H9 (cell line): ENCODE data around the gene CNMD. TPM values are rescaled to one million over a fixed set of nuclear protein-coding genes. Genes with fewer than 3 reads are reported as not detected.

ENCODE experiments used
- DNase-seq: peaks from one replicate; pipeline ENCODE4 v3.0.0-alpha.2; 2017
- H2AFZ ChIP-seq: one replicate; pipeline ENCODE4 v1.6.1; 2013; ENCODE audit warnings: mild to moderate bottlenecking, low read length, control low read depth, moderate library complexity
- H2AK5ac ChIP-seq: 2 replicates; pipeline ENCODE4 v1.6.1; 2013; ENCODE audit warnings: low read length, control low read depth, mixed read lengths; ENCODE audit not compliant: insufficient read length
- H2BK120ac ChIP-seq: one replicate; pipeline ENCODE4 v1.6.1; 2013; ENCODE audit warnings: low read depth, mild to moderate bottlenecking, low read length, control low read depth, inconsistent platforms; ENCODE audit not compliant: poor library complexity, severe bottlenecking
- H2BK12ac ChIP-seq: 2 replicates; pipeline ENCODE4 v1.6.1; 2013; ENCODE audit warnings: low read length, control low read depth, mixed read lengths, low read depth; ENCODE audit not compliant: insufficient read length
- H2BK15ac ChIP-seq: 2 replicates; pipeline ENCODE4 v1.6.1; 2013; ENCODE audit warnings: low read depth, low read length, control low read depth
- H2BK20ac ChIP-seq: one replicate; pipeline ENCODE4 v1.6.1; 2013; ENCODE audit warnings: low read depth, mild to moderate bottlenecking, low read length, control low read depth, inconsistent platforms; ENCODE audit not compliant: poor library complexity, severe bottlenecking
- H2BK5ac ChIP-seq: 2 replicates; pipeline ENCODE4 v1.6.1; 2013; ENCODE audit warnings: low read length, control low read depth, mixed read lengths; ENCODE audit not compliant: insufficient read length
- H3K14ac ChIP-seq: 2 replicates; pipeline ENCODE4 v1.6.1; 2013; ENCODE audit warnings: low read length, control low read depth; ENCODE audit not compliant: insufficient read depth
- H3K18ac ChIP-seq: 2 replicates; pipeline ENCODE4 v1.6.1; 2013; ENCODE audit warnings: low read depth, mild to moderate bottlenecking, mixed read lengths, low read length, control low read depth; ENCODE audit not compliant: insufficient read length
- H3K23ac ChIP-seq: 2 replicates; pipeline ENCODE4 v1.6.1; 2013; ENCODE audit warnings: low read length, control low read depth, mixed read lengths, low read depth; ENCODE audit not compliant: insufficient read length
- H3K23me2 ChIP-seq: 2 replicates; pipeline ENCODE4 v1.6.1; 2013; ENCODE audit warnings: low read depth, mild to moderate bottlenecking, mixed read lengths, low read length, control low read depth; ENCODE audit not compliant: insufficient read length, poor library complexity, severe bottlenecking
- H3K27ac ChIP-seq: 2 replicates; pipeline ENCODE4 v1.5.1; 2013; ENCODE audit warnings: low read length, control low read depth, mixed read lengths, low read depth; ENCODE audit not compliant: insufficient read length
- H3K27me3 ChIP-seq: 2 replicates; pipeline ENCODE4 v1.6.1; 2013; ENCODE audit warnings: low read length, control low read depth, inconsistent platforms; ENCODE audit not compliant: insufficient read depth
- H3K4ac ChIP-seq: 2 replicates; pipeline ENCODE4 v1.6.1; 2013; ENCODE audit warnings: low read depth, mild to moderate bottlenecking, control low read depth, inconsistent platforms, low read length, moderate library complexity
- H3K4me1 ChIP-seq: 2 replicates; pipeline ENCODE4 v1.6.1; 2013; ENCODE audit warnings: low read length, control low read depth, inconsistent platforms; ENCODE audit not compliant: insufficient read depth
- H3K4me2 ChIP-seq: 2 replicates; pipeline ENCODE4 v1.6.1; 2013; ENCODE audit warnings: low read length, control low read depth, mixed read lengths; ENCODE audit not compliant: insufficient read length, insufficient read depth
- H3K56ac ChIP-seq: 2 replicates; pipeline ENCODE4 v1.6.1; 2013; ENCODE audit warnings: low read depth, mild to moderate bottlenecking, mixed read lengths, low read length, control low read depth; ENCODE audit not compliant: insufficient read length
- H3K79me1 ChIP-seq: 2 replicates; pipeline ENCODE4 v1.6.1; 2013; ENCODE audit warnings: low read depth, mild to moderate bottlenecking, moderate library complexity, low read length, control low read depth, inconsistent platforms; ENCODE audit not compliant: insufficient read depth, poor library complexity, severe bottlenecking
- H3K79me2 ChIP-seq: 2 replicates; pipeline ENCODE4 v1.6.1; 2013; ENCODE audit warnings: low read length, control low read depth, inconsistent platforms; ENCODE audit not compliant: insufficient read depth
- H3K9ac ChIP-seq: 2 replicates; pipeline ENCODE4 v1.6.1; 2013; ENCODE audit warnings: low read length, control low read depth, mixed read lengths; ENCODE audit not compliant: insufficient read length; ENCODE audit errors: extremely low read depth
- H3K9me3 ChIP-seq: one replicate; pipeline ENCODE4 v1.6.1; 2013; ENCODE audit warnings: low read depth, low read length, inconsistent platforms; ENCODE audit not compliant: control insufficient read depth
- H3T11ph ChIP-seq: one replicate; pipeline ENCODE4 v1.6.1; 2013; ENCODE audit warnings: mild to moderate bottlenecking, low read length, control low read depth, inconsistent platforms
- H4K20me1 ChIP-seq: one replicate; pipeline ENCODE4 v1.6.1; 2013; ENCODE audit not compliant: control insufficient read depth, insufficient read length, insufficient read depth
- H4K5ac ChIP-seq: 2 replicates; pipeline ENCODE4 v1.6.1; 2013; ENCODE audit warnings: low read depth, mild to moderate bottlenecking, mixed read lengths, low read length, control low read depth; ENCODE audit not compliant: insufficient read length
- H4K8ac ChIP-seq: replicated peaks from 2 replicates; pipeline ENCODE4 v1.6.1; 2013; ENCODE audit warnings: low read length, control low read depth, mixed read lengths, low read depth; ENCODE audit not compliant: insufficient read length
- H4K91ac ChIP-seq: 2 replicates; pipeline ENCODE4 v1.6.1; 2013; ENCODE audit warnings: low read depth, mild to moderate bottlenecking, moderate library complexity, mixed read lengths, low read length, control low read depth; ENCODE audit not compliant: insufficient read length
- H3K27ac Mint-ChIP-seq, 3 experiments: 2 replicates in 2 of 3; 3 replicates in 1 of 3; pipeline ENCODE4 v1.8.0; 2020 to 2021; ENCODE audit warnings: mixed read lengths in 3 of 3, mild to moderate bottlenecking in 1 of 3, moderate library complexity in 1 of 3
- H3K27me3 Mint-ChIP-seq: 2 replicates; pipeline ENCODE4 v1.8.0; 2021; ENCODE audit warnings: low read depth, mild to moderate bottlenecking, moderate library complexity, mixed read lengths
- H3K36me3 Mint-ChIP-seq, 3 experiments: 2 replicates in 2 of 3; 3 replicates in 1 of 3; pipeline ENCODE4 v1.8.0; 2020 to 2021; ENCODE audit warnings: low read depth in 3 of 3, mixed read lengths in 3 of 3; ENCODE audit not compliant: insufficient read depth in 1 of 3
- H3K4me1 Mint-ChIP-seq, 2 experiments: 2 replicates each; pipeline ENCODE4 v1.8.0; 2020; ENCODE audit warnings: mixed read lengths in 2 of 2
- H3K4me3 Mint-ChIP-seq, 2 experiments: 2 replicates in 1 of 2; 3 replicates in 1 of 2; pipeline ENCODE4 v1.8.0; 2020 to 2021; ENCODE audit warnings: mild to moderate bottlenecking in 2 of 2, mixed read lengths in 2 of 2, moderate library complexity in 1 of 2
- H3K9me3 Mint-ChIP-seq, 2 experiments: 2 replicates in 1 of 2; 3 replicates in 1 of 2; pipeline ENCODE4 v1.8.0; 2020; ENCODE audit warnings: mild to moderate bottlenecking in 2 of 2, mixed read lengths in 2 of 2, moderate library complexity in 1 of 2
- CTCF ChIP-seq: fragments of 200-600 bp; sonication (generic); conservative IDR thresholded peaks from 3 replicates; pipeline ENCODE4 v1.8.0; 2021; ENCODE audit warnings: antibody characterized with exemption, mild to moderate bottlenecking
- WGBS: extraction: QIAGEN DNeasy Blood & Tissue Kit; methylation state at CpG from one replicate; pipeline ENCODE4 v1.1.7; 2013; ENCODE audit warnings: missing lambda C conversion rate, low lambda C conversion rate, mixed read lengths; ENCODE audit not compliant: insufficient read length; ENCODE audit errors: extremely low coverage; 5-methylcytosine and 5-hydroxymethylcytosine counted together
- total RNA-seq: library from RNA; stranded (reverse); gene quantifications from 2 replicates; pipeline ENCODE4 v1.2.1, GENCODE V29; 2021

CNMD gene
- total RNA-seq, 1 experiment from 2014 or later = 96.0 TPM

GRCh38 chr13:52706081-52706480 is 33.5 kb downstream of the CNMD start:
- H3K27ac Mint-ChIP-seq = peak overlapping the region in 1 of 3 experiments; percentile 26; a peak in 1 of 7 replicates
- H3K4me1 Mint-ChIP-seq = peaks cover 15 to 26% of the 10 kb centered on the region in 2 experiments
- no peak overlapping the region for H2BK20ac ChIP-seq
- no peaks in the 10 kb centered on the region for H3K9me3 Mint-ChIP-seq
- no peak overlapping the region for H3K4ac ChIP-seq
- WGBS = no CpG with 5 or more reads among the region's 3 CpGs
- H3K9ac ChIP-seq = no peak overlapping the region
- no peak overlapping the region for H2BK5ac ChIP-seq
- no peaks in the 10 kb centered on the region for H3K23me2 ChIP-seq
- no peaks in the 10 kb centered on the region for H3K9me3 ChIP-seq
- no peak overlapping the region for H3K27ac ChIP-seq
- H3K4me2 ChIP-seq = no peak overlapping the region
- H3K27me3 ChIP-seq = no peaks in the 10 kb centered on the region
- no peaks in the 10 kb centered on the region for H4K20me1 ChIP-seq
- peaks cover 0 to 36% (median 16%) of the 10 kb centered on the region in 3 experiments; a peak in 5 of 7 replicates for H3K36me3 Mint-ChIP-seq
- H3K4me3 Mint-ChIP-seq = no peak overlapping the region
- H3K79me1 ChIP-seq = no peaks in the 10 kb centered on the region
- no peaks in the 10 kb centered on the region; the same call in 1 of the 2 replicates for H3K4me1 ChIP-seq
- no peak overlapping the region for H4K8ac ChIP-seq
- no peak overlapping the region for H2AK5ac ChIP-seq
- no peak for TF ChIP-seq CTCF
- H3K56ac ChIP-seq = no peak overlapping the region
- no peak overlapping the region for H4K91ac ChIP-seq
- no peak overlapping the region for H2BK15ac ChIP-seq
- H3K23ac ChIP-seq = no peak overlapping the region
- no peaks in the 10 kb centered on the region for H3K79me2 ChIP-seq
- H3T11ph ChIP-seq = no peak overlapping the region
- no peak for DNase-seq
- no peak overlapping the region for H2BK12ac ChIP-seq
- no peak overlapping the region for H3K18ac ChIP-seq
- H3K14ac ChIP-seq = no peak overlapping the region
- H4K5ac ChIP-seq = no peak overlapping the region
- no peak overlapping the region for H2AFZ ChIP-seq
- H3K27me3 Mint-ChIP-seq = no peaks in the 10 kb centered on the region
- H2BK120ac ChIP-seq = no peak overlapping the region
